A673 (cell line): ENCODE measurements around the gene LARGE1. TPM values are rescaled to one million over a fixed set of nuclear protein-coding genes. Genes with fewer than 3 reads are reported as not detected.

Experiments used
- BruUV-seq: library from RNA; stranded (reverse); fragments of 400-500 nt; replicated peaks from 2 replicates; lab custom pipeline; 2021; lab: Mats Ljungman, UMichigan
- CTCF ChIA-PET: fragments of 300-600 bp; sonication (Branson Sonifier 250); formaldehyde crosslinking; loops from one replicate; lab custom pipeline; 2022; ENCODE audit warnings: antibody characterized with exemption; lab: Charles Lee
- POLR2A ChIA-PET: fragments of 300-600 bp; sonication (Branson Sonifier 250); formaldehyde crosslinking; loops from one replicate; lab custom pipeline; 2022; ENCODE audit warnings: antibody characterized with exemption; ENCODE audit not compliant: low non-redundant PET; lab: Charles Lee
- DNase-seq: peaks from one replicate; pipeline ENCODE4 v3.0.0-alpha.2; 2015; ENCODE audit warnings: low spot score
- H3K27ac ChIP-seq: fragments of 200-600 bp; sonication (generic); 2 replicates; pipeline ENCODE4 v1.5.1; 2016; ENCODE audit warnings: mixed run types, low read depth, mild to moderate bottlenecking, mixed read lengths, antibody characterized with exemption, low read length; ENCODE audit not compliant: poor library complexity, severe bottlenecking
- H3K27me3 ChIP-seq: fragments of 200-600 bp; sonication (generic); replicated peaks from 2 replicates; pipeline ENCODE4 v1.6.1; 2017; ENCODE audit warnings: mixed run types, low read depth, mild to moderate bottlenecking, mixed read lengths, antibody characterized with exemption, low read length; ENCODE audit not compliant: insufficient read depth, poor library complexity
- H3K36me3 ChIP-seq: fragments of 200-600 bp; sonication (generic); 2 replicates; pipeline ENCODE4 v1.6.1; 2016; ENCODE audit warnings: mixed run types, mild to moderate bottlenecking, mixed read lengths, antibody characterized with exemption, low read length; ENCODE audit not compliant: insufficient read depth, poor library complexity, severe bottlenecking
- H3K4me1 ChIP-seq: fragments of 200-600 bp; sonication (generic); 2 replicates; pipeline ENCODE4 v1.6.1; 2017; ENCODE audit warnings: mixed run types, mild to moderate bottlenecking, mixed read lengths, antibody characterized with exemption, low read length; ENCODE audit not compliant: insufficient read depth, poor library complexity, severe bottlenecking
- H3K4me3 ChIP-seq: fragments of 200-600 bp; sonication (generic); 2 replicates; pipeline ENCODE4 v1.5.1; 2016; ENCODE audit warnings: low read depth, mixed run types, mild to moderate bottlenecking, mixed read lengths, low read length; ENCODE audit not compliant: poor library complexity, severe bottlenecking
- H3K9me3 ChIP-seq: fragments of 200-600 bp; sonication (generic); 2 replicates; pipeline ENCODE4 v1.6.1; 2016; ENCODE audit warnings: mixed run types, low read depth, mild to moderate bottlenecking, mixed read lengths, antibody characterized with exemption, low read length; ENCODE audit not compliant: poor library complexity, severe bottlenecking
- EZH2 ChIP-seq: fragments of 200-600 bp; sonication (generic); IDR thresholded peaks from 2 replicates; pipeline ENCODE4 v1.6.1; 2017; ENCODE audit warnings: borderline replicate concordance, low read depth, mild to moderate bottlenecking, mixed read lengths, antibody characterized with exemption, low read length; ENCODE audit not compliant: poor library complexity, severe bottlenecking
- intact Hi-C: fragments of 100-400 bp; cut with micrococcal nuclease; formaldehyde crosslinking; loops from one replicate; pipeline ENCODE4 v1.10.0; 2022; ENCODE audit not compliant: unreplicated experiment
- total RNA-seq: library from RNA; stranded (reverse); gene quantifications from 2 replicates; pipeline ENCODE4 v1.2.3, GENCODE V29; 2021
- TF ChIP-seq, protein P1 (sequence below): fragments of 300-800, 200-600 bp; sonication (generic); conservative IDR thresholded peaks from 2 replicates; pipeline ENCODE4 v1.5.1; 2017; ENCODE audit warnings: low read depth, mild to moderate bottlenecking, antibody characterized with exemption, low read length, moderate library complexity, mixed read lengths

LARGE1 gene
- total RNA-seq, 1 experiment from 2014 or later: not detected

GRCh38 chr22:33324228-33324627 lies 596.0 kb downstream of the LARGE1 start:
- H3K36me3 ChIP-seq: no peaks in the 10 kb centered on the region
- CTCF ChIA-PET: no interaction called here
- H3K4me1 ChIP-seq: no peaks in the 10 kb centered on the region
- no peak overlapping the region for H3K27ac ChIP-seq
- POLR2A ChIA-PET: no interaction called here
- peaks cover 3% of the 10 kb centered on the region for H3K9me3 ChIP-seq
- intact Hi-C loops: no loop called here
- H3K27me3 ChIP-seq: no peaks in the 10 kb centered on the region
- TF ChIP-seq, protein P1, sequence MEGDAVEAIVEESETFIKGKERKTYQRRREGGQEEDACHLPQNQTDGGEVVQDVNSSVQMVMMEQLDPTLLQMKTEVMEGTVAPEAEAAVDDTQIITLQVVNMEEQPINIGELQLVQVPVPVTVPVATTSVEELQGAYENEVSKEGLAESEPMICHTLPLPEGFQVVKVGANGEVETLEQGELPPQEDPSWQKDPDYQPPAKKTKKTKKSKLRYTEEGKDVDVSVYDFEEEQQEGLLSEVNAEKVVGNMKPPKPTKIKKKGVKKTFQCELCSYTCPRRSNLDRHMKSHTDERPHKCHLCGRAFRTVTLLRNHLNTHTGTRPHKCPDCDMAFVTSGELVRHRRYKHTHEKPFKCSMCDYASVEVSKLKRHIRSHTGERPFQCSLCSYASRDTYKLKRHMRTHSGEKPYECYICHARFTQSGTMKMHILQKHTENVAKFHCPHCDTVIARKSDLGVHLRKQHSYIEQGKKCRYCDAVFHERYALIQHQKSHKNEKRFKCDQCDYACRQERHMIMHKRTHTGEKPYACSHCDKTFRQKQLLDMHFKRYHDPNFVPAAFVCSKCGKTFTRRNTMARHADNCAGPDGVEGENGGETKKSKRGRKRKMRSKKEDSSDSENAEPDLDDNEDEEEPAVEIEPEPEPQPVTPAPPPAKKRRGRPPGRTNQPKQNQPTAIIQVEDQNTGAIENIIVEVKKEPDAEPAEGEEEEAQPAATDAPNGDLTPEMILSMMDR: no peak
- TF ChIP-seq EZH2: no peak
- no peak for DNase-seq
- no TSS peak for BruUV-seq
- no peak overlapping the region for H3K4me3 ChIP-seq

DNA sequence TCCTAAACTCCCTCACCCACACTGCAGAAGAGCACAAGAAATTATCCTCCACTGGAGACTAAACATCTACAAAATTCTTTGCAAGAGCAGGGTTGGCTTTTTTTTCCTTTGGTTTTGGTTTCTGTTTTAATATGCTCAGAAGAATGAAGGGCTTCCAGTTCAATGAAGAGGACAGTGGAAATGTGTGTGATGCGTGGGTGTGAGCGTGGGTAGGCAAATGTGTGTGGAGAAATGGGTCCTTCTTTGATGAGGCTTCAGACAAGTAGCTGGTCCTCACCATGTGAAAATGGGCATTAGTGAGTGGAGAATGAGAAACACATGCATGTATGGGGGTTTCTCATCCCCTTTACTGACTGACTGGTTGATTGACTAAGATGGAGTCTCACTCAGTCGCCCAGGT lies 598.8 kb downstream of the LARGE1 start:
- no peak for DNase-seq
- H3K4me1 ChIP-seq: no peaks in the 10 kb centered on the region
- no peaks in the 10 kb centered on the region for H3K27me3 ChIP-seq
- ChIA-PET CTCF (no interaction called here), POLR2A (no interaction called here)
- intact Hi-C loops: no loop called here
- no peak overlapping the region for H3K27ac ChIP-seq
- no TSS peak for BruUV-seq
- H3K36me3 ChIP-seq: no peaks in the 10 kb centered on the region
- no peak overlapping the region for H3K4me3 ChIP-seq
- no peaks in the 10 kb centered on the region for H3K9me3 ChIP-seq
- TF ChIP-seq EZH2: no peak
- TF ChIP-seq, protein P1: no peak

DNA sequence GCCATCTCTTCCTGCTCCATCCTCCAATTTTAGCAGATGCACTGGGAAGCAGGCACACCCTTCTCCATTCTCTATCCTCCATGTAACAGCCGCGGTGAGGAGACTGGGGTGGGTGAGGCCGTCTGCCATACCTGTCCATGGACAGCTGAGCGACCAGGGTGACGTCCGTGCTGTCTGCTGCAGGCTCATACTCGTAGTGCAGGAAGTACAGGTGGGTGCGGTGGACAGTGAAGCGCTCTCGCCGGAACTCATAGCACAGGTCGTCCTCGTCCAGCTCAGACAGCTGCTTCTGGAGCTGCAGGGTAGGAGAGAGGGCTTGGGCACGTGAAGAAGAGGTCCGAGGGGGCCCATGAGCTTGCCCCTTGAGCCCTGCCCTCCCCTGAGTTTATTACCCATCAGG lies 604.3 kb downstream of the LARGE1 start:
- DNase-seq: no peak
- Histone ChIP-seq H3K9me3 (peaks cover 3% of the 10 kb centered on the region), H3K4me3 (no peak overlapping the region), H3K27me3 (no peaks in the 10 kb centered on the region), H3K27ac (no peak overlapping the region), H3K4me1 (no peaks in the 10 kb centered on the region), H3K36me3 (no peaks in the 10 kb centered on the region)
- POLR2A ChIA-PET: no interaction called here
- no TSS peak for BruUV-seq
- intact Hi-C loops: no loop called here
- TF ChIP-seq, protein P1: no peak
- CTCF ChIA-PET: no interaction called here
